Activated naive CD8-positive, alpha-beta T cell treated with anti-CD3 and anti-CD28 coated beads for 36 hours (primary cell): Measurements from ENCODE around the gene TMTC1. TPM values are rescaled to one million over a fixed set of nuclear protein-coding genes. Genes with fewer than 3 reads are reported as not detected.
"Not testable (repeated sequence)": the region's sequence is repeated elsewhere in the genome, so short reads cannot be mapped to it uniquely, and the experiment has no call there.

Experiments
- DNase-seq: peaks from one replicate; pipeline ENCODE4 v3.0.0; 2021
- H3K27ac Mint-ChIP-seq: one replicate; pipeline ENCODE4 v1.8.0; 2022; ENCODE audit warnings: mild to moderate bottlenecking, moderate library complexity, mixed read lengths
- H3K27me3 Mint-ChIP-seq: one replicate; pipeline ENCODE4 v1.8.0; 2022; ENCODE audit warnings: mild to moderate bottlenecking, mixed read lengths
- H3K36me3 Mint-ChIP-seq: one replicate; pipeline ENCODE4 v1.8.0; 2021; ENCODE audit warnings: mild to moderate bottlenecking, mixed read lengths
- H3K4me1 Mint-ChIP-seq: one replicate; pipeline ENCODE4 v1.8.0; 2021; ENCODE audit warnings: mixed read lengths
- H3K4me3 Mint-ChIP-seq: one replicate; pipeline ENCODE4 v1.8.0; 2022; ENCODE audit warnings: mild to moderate bottlenecking, moderate library complexity, mixed read lengths
- H3K9me3 Mint-ChIP-seq: one replicate; pipeline ENCODE4 v1.8.0; 2022; ENCODE audit warnings: mixed read lengths
- total RNA-seq, 2 experiments: library from RNA; stranded (reverse); gene quantifications; one replicate each; pipeline ENCODE4 v1.2.3, GENCODE V29; 2021

The TMTC1 gene
- total RNA-seq, 2 experiments from 2014 or later = not detected

DNA sequence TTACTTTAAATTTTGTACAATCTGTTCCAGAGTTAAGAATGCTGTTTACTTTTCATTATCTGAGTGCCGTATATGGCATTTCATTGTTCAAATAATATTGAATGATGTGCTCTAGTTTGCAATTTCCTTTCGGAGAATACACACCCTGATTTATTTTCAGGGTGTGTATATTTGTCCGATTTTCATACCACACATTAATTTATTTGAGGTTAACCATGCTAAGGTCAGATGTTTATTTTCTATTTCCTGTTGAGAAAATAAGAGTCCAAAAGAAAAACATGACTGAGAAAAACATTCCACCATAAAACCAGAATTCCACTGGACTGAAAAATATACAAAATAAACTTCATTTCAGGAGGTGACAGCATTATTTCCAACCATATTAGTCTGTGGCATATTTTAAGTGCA, 222.1 kb downstream of the TMTC1 start:
- H3K36me3 Mint-ChIP-seq = no peaks in the 10 kb centered on the region
- no peak overlapping the region for H3K27ac Mint-ChIP-seq
- H3K9me3 Mint-ChIP-seq = no peaks in the 10 kb centered on the region
- DNase-seq = no peak
- peaks cover 37% of the 10 kb centered on the region for H3K27me3 Mint-ChIP-seq
- peaks cover 3% of the 10 kb centered on the region for H3K4me1 Mint-ChIP-seq
- no peak overlapping the region for H3K4me3 Mint-ChIP-seq

DNA sequence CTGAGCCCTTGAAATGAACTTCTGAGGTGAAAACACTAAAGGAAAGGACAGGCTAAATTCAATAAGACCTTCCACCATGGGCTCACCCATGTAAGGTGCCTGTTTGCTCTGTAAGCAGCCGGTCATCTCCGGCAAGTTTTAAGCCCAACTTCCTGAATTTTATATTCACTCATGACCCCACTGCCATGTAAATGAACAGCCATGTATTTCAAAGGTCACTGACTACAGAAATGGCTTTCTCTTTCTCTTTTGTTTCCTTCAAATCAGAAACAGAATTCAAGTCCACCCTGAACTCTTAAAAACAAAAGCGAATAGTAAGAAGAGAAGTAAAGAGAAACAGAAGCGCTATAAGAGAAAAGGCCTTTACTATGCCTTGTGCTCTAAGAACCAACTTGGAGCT, 224.5 kb downstream of the TMTC1 start:
- H3K4me3 Mint-ChIP-seq = no peak overlapping the region
- H3K4me1 Mint-ChIP-seq = peaks cover 3% of the 10 kb centered on the region
- no peak for DNase-seq
- no peaks in the 10 kb centered on the region for H3K36me3 Mint-ChIP-seq
- H3K9me3 Mint-ChIP-seq = no peaks in the 10 kb centered on the region
- no peak overlapping the region for H3K27ac Mint-ChIP-seq
- peaks cover 22% of the 10 kb centered on the region for H3K27me3 Mint-ChIP-seq

DNA sequence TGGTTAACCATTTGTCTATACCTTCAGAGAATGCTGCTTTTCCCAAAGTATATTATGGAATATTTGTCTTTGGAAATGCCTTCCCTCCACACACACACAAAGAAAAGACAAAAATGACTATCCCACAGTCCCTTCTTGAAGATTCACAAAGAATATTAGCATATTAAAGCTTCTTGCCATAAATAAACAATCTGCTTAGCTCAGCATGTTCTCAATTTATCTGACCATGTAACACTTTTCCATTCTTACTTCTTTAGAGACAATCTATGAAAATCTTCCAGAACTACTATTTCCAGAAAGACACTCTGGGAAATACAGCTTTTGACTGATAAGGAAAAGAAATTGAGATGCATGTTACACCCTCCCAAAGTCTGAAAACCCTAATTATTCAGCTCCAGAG, 227.4 kb downstream of the TMTC1 start:
- H3K9me3 Mint-ChIP-seq = no peaks in the 10 kb centered on the region
- peaks cover 8% of the 10 kb centered on the region for H3K27me3 Mint-ChIP-seq
- H3K27ac Mint-ChIP-seq = no peak overlapping the region
- no peak for DNase-seq
- H3K36me3 Mint-ChIP-seq = no peaks in the 10 kb centered on the region
- no peaks in the 10 kb centered on the region for H3K4me1 Mint-ChIP-seq
- H3K4me3 Mint-ChIP-seq = no peak overlapping the region

DNA sequence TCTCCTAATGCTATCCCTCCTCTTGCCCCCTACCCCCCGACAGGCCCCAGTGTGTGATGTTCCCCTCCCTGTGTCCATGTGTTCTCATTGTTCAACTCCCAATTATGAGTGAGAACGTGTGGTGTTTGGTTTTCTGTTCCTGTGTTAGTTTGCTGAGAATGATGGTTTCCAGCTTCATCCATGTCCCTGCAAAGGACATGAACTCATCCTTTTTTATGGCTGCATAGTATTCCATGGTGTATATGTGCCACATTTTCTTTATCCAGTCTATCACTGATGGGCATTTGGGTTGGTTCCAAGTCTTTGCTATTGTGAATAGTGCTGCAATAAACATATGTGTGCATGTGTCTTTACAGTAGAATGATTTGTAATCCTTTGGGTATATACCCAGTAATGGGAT, 228.3 kb downstream of the TMTC1 start:
- not testable (repeated sequence) for H3K4me1 Mint-ChIP-seq, DNase-seq, H3K27me3 Mint-ChIP-seq, H3K9me3 Mint-ChIP-seq, H3K4me3 Mint-ChIP-seq, H3K36me3 Mint-ChIP-seq, H3K27ac Mint-ChIP-seq

DNA sequence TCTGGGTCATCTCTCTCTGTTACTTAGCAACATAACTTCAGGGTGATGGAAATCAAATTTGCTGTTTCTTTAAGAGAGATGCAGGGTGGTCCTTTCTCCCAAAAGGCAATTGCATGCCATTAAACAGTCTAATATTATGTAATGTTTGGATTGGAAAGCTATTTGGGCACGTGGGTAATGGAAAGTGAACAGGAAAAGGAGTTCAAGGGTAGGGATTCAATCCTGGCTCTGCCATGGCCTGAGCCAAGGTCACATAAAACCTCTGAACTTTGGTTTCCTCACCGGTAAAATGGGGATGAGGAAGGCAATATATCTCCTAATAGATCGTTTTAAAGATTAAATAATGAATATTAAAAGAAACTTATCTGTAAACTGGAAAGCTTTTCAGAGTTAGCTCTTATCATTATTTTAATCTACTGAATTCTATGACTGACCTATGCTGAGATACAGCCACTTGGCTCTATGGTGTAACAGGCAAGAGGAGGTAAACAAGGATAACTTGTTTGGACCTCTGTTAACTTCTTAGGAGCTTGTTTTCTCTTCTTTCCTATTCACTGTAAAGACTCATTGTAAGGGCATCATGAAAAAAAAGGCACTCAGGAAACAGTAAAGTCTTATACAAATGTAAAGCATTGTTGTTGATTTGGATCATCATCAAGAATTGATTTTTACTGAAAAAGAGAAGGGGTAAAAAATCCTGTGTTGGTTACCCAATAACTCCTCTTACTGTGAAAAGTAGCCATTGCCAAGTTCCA, 230.6 kb downstream of the TMTC1 start:
- Mint-ChIP-seq H3K9me3 (no peaks in the 10 kb centered on the region), H3K27ac (no peak overlapping the region), H3K36me3 (no peaks in the 10 kb centered on the region)

DNA sequence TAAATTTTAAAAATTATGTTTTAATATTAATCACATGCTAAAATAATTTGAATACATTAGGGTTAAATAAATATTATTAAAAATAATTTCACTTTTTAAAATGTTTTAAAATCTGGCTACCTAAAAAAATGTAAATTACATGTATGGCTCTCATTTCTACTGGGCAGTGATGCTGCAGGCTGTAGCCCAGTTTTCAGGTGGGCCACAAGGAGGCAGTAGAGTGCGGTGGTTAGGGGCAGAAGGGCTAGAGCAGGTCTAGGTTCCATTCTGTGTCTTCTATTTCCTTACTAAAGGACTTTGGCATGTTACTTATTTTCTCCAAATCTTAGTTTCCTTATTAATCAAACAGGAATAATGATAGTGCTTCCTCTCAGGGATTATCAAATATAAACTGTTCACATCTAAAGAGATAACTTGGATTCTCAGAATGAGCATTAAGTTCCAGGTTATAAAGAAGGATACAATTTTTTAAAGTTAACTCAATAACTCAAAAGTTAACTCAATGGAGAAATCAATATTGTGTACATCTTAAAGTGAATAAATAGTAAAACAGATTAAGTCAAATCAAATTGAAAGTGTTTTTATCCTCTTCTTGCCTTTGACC, 231.3 kb downstream of the TMTC1 start:
- Mint-ChIP-seq H3K4me3 (no peak overlapping the region), H3K36me3 (no peaks in the 10 kb centered on the region), H3K4me1 (no peaks in the 10 kb centered on the region), H3K27me3 (peaks cover 4% of the 10 kb centered on the region), H3K27ac (no peak overlapping the region), H3K9me3 (no peaks in the 10 kb centered on the region)
- DNase-seq = peak; percentile 53

More for the DNA sequence above, 230.6 kb downstream of the TMTC1 start:
- no peak overlapping the region for H3K4me3 Mint-ChIP-seq
- H3K4me1 Mint-ChIP-seq = no peaks in the 10 kb centered on the region
- no peak for DNase-seq
- peaks cover 8% of the 10 kb centered on the region for H3K27me3 Mint-ChIP-seq

DNA sequence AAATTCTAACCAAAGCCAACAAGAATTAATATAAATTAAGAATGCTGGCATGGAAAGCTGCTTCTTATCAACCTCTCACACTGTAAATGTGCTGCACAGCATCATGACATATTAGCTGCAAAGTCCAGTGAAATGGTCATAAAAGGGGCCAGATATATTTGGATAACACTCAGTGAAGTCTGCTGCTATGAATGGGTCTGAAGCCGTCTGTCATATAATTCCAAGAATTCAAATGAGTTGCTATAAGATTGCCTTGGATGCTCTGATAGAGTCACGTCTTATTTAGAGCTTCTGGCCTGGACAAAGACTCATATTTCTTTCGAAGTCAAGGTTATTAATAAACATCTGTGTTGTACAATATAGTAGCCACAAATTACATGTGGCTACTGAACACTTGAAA, 231.9 kb downstream of the TMTC1 start:
- H3K27ac Mint-ChIP-seq = no peak overlapping the region
- no peaks in the 10 kb centered on the region for H3K4me1 Mint-ChIP-seq

DNA sequence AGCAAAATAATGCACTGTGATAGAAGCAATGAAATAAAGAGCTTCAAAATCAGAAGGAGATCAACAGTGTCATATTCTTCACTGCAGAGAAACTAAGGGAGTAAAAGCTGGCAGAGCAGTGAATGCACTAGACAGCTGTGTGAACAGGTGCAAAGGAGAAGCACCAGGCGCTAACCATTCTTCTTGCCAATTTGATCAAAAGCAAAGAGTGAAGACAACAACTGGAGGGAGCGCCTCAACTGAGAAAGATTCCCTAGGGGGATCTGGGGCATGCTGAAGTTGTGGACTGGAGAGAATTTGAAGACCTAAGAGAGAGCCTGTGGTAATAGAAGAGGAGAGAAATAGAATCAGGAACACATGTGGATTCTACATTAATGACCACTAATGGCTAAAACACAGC, 235.9 kb downstream of the TMTC1 start:
- Mint-ChIP-seq H3K9me3 (no peaks in the 10 kb centered on the region), H3K27ac (no peak overlapping the region), H3K4me1 (no peaks in the 10 kb centered on the region), H3K36me3 (no peaks in the 10 kb centered on the region), H3K27me3 (no peaks in the 10 kb centered on the region), H3K4me3 (no peak overlapping the region)
- no peak for DNase-seq

More for the DNA sequence above, 231.9 kb downstream of the TMTC1 start:
- peaks cover 4% of the 10 kb centered on the region for H3K27me3 Mint-ChIP-seq
- DNase-seq = no peak
- H3K36me3 Mint-ChIP-seq = no peaks in the 10 kb centered on the region
- no peaks in the 10 kb centered on the region for H3K9me3 Mint-ChIP-seq
- no peak overlapping the region for H3K4me3 Mint-ChIP-seq

DNA sequence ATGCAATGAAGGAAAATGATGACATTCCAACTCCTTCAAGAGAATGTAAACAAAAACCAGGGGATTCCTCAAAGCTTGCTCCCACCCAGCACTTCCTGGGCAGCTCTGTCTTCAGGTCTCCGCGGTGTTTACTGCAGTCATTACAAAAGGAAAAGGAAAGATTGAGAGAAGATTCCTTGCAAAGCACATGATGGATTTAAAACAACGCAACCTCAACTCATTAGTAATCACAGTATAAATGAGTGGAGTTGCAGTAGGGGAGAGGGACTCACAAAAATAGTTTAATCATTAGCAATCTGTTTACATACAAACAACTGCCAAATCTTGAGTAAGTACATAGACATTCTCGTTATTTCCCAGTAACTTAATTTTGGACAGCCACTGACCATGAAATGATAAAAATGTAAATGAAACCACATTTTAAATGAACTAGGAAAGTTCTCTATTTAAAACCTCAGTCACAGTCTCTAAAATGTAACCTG, 236.6 kb downstream of the TMTC1 start:
- H3K27ac Mint-ChIP-seq = no peak overlapping the region
- H3K4me3 Mint-ChIP-seq = no peak overlapping the region
- no peaks in the 10 kb centered on the region for H3K36me3 Mint-ChIP-seq
- no peaks in the 10 kb centered on the region for H3K9me3 Mint-ChIP-seq
- DNase-seq = no peak
- H3K27me3 Mint-ChIP-seq = peaks cover 3% of the 10 kb centered on the region
- no peaks in the 10 kb centered on the region for H3K4me1 Mint-ChIP-seq

DNA sequence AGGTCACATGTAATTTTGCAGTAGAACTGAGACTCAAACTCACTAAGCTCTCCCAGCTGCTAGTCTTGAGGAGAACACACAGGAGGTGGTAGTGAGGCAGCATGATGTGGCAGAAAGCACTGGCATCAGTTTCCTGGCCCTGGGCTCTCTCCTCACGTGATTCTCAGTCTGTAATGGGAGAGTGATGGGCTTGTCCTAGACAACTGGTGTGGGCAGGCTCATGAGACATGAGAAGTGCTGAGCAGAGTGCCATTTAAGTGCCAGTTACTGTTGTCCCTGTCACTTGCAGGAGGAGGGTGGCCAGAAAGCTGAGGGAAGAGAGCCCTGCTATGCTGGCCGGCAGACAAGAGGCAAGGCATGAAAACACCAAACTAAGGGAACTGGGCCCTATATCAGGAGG, 237.7 kb downstream of the TMTC1 start:
- peaks cover 8% of the 10 kb centered on the region for H3K27me3 Mint-ChIP-seq
- no peaks in the 10 kb centered on the region for H3K36me3 Mint-ChIP-seq
- no peak for DNase-seq
- no peaks in the 10 kb centered on the region for H3K4me1 Mint-ChIP-seq
- H3K4me3 Mint-ChIP-seq = no peak overlapping the region
- no peaks in the 10 kb centered on the region for H3K9me3 Mint-ChIP-seq
- H3K27ac Mint-ChIP-seq = no peak overlapping the region

DNA sequence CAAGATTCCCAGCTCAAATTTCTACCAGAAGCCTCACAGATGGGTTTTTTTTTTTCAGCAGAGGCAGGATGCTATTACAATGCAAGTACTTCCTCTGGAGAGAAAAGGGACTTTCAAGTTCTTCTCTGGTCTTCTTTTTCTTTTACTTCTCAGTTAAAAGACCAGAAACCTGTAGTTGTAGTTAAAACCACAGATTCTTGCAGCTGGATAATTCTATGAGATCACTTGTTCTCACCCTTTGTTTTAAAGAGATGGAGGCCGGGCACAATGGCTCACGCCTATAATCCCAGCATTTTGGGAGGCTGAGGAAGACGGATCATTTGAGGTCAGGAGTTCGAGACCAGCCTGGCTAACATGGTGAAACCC, 238.7 kb downstream of the TMTC1 start:
- Mint-ChIP-seq H3K4me3 (no peak overlapping the region), H3K36me3 (no peaks in the 10 kb centered on the region), H3K9me3 (no peaks in the 10 kb centered on the region), H3K27me3 (peaks cover 10% of the 10 kb centered on the region), H3K4me1 (no peaks in the 10 kb centered on the region), H3K27ac (no peak overlapping the region)
- no peak for DNase-seq

DNA sequence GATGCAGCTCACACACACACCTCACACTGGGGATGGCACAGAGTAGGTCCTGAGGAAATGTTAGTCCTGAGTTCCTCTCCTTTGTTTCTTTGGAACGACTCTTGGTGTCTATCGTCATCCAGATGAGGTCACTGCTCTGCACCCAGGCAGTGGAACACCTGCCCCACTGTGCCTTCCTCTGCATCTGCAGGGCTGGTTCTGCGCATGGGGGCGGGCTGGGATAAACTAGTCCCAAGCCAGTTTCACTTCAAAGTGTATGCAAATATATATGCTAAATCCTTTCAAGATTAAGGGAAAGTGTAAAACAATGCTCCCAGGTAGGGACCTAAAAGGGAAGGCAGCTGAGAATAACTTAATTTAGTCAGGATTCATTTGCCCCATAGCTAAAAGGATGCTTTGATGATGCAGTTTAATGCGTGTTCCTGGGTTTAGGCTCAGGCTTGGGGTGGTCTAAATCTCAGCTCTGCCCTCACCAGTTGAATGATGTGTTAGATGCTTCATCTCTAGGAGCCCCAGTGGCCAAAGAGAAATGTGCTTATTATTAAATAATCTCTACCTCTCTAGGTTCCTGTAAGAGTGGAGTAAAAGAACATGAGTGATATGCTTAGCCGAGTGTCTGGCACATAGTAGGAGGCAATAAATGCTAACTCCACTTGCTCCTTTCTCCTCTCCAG, 239.2 kb downstream of the TMTC1 start:
- H3K27ac Mint-ChIP-seq = no peak overlapping the region
- H3K4me3 Mint-ChIP-seq = no peak overlapping the region
- H3K27me3 Mint-ChIP-seq = peaks cover 10% of the 10 kb centered on the region
- H3K36me3 Mint-ChIP-seq = no peaks in the 10 kb centered on the region
- no peak for DNase-seq
- H3K9me3 Mint-ChIP-seq = no peaks in the 10 kb centered on the region
- H3K4me1 Mint-ChIP-seq = no peaks in the 10 kb centered on the region

DNA sequence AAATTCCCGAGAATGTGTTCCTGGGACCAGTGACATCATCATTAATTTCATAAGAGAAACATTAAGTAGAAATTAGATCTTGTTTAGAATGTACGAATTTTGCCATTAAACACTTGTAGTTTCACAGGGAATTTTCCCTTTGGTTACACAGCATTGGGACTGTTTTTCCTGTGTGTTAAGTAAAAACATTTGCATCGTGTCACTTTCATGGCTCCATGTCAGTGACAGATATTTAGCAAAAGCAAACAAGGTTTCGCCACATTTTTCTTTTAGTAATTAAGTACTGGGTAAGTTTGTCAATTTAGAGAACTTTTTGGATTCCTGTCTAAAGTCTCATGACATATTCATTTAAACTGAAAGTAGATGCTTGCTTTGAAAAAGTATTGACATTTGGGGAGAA, 240.7 kb downstream of the TMTC1 start:
- Mint-ChIP-seq H3K27me3 (peaks cover 10% of the 10 kb centered on the region), H3K4me3 (no peak overlapping the region), H3K27ac (no peak overlapping the region), H3K4me1 (no peaks in the 10 kb centered on the region), H3K9me3 (no peaks in the 10 kb centered on the region), H3K36me3 (no peaks in the 10 kb centered on the region)
- DNase-seq = no peak

DNA sequence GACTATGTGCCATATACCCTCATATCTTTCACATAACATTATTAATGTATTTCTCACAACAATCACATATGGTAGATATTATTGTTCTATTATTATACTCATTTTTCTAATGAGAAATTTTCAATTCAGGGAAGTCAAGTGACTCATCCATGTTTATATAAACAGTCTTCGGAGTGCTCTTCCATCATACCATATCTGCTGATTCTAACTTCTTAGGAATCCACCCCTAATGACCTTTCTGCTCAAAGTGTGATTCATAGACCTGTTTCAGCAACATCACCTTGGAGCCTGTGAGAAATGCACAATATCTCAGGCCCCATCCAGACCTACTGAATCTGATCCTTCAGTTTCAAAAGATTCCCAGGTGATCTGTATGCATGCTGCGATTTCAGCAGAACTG, 246.4 kb downstream of the TMTC1 start:
- DNase-seq = no peak
- no peaks in the 10 kb centered on the region for H3K36me3 Mint-ChIP-seq
- peaks cover 28% of the 10 kb centered on the region for H3K27me3 Mint-ChIP-seq
- no peaks in the 10 kb centered on the region for H3K4me1 Mint-ChIP-seq
- H3K9me3 Mint-ChIP-seq = no peaks in the 10 kb centered on the region
- no peak overlapping the region for H3K27ac Mint-ChIP-seq
- no peak overlapping the region for H3K4me3 Mint-ChIP-seq

DNA sequence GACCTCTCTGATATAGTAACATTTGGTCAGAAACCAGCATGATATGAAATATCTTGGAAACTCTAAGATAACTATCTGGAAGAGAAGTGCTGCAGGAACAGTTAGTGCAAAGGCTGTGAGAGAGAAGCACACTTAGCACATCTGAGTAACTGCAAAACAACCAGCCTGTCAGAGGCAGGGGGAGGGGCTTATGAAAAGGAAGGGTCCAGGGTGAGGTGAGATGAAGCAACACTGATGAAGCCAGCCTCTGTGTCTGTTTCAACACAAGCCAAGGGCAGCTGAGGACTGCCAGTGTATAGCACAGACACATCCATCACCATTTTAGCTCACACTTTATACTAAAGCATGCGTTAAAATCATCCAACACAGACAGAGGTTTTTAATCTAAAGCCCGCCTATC, 248.8 kb downstream of the TMTC1 start:
- H3K27ac Mint-ChIP-seq = no peak overlapping the region
- no peaks in the 10 kb centered on the region for H3K36me3 Mint-ChIP-seq
- H3K4me1 Mint-ChIP-seq = no peaks in the 10 kb centered on the region
- DNase-seq = no peak
- peaks cover 28% of the 10 kb centered on the region for H3K27me3 Mint-ChIP-seq
- no peaks in the 10 kb centered on the region for H3K9me3 Mint-ChIP-seq
- H3K4me3 Mint-ChIP-seq = no peak overlapping the region
